Measurements from ENCODE around the gene OCA2.

DNA sequence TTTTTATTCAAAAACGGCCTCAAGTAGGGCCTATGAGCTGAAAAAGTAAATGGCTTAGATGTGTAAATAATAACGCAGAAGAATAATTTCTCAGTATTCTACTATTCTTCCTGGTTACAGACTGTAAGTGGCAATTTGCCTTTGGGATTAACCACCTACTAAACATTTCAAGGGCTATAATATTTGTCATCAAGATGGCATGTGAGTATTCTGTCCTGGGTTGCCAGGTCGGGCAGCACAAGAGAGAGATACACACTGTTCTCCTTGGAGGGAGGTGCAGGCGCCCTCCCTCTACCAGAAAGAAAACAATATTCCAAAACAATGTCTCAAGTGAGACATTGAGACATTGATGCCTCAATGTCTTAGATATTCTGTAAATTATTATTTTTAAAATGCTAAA lies 278.4 kb downstream of the OCA2 start:
- TF ChIP-seq, protein P1, sequence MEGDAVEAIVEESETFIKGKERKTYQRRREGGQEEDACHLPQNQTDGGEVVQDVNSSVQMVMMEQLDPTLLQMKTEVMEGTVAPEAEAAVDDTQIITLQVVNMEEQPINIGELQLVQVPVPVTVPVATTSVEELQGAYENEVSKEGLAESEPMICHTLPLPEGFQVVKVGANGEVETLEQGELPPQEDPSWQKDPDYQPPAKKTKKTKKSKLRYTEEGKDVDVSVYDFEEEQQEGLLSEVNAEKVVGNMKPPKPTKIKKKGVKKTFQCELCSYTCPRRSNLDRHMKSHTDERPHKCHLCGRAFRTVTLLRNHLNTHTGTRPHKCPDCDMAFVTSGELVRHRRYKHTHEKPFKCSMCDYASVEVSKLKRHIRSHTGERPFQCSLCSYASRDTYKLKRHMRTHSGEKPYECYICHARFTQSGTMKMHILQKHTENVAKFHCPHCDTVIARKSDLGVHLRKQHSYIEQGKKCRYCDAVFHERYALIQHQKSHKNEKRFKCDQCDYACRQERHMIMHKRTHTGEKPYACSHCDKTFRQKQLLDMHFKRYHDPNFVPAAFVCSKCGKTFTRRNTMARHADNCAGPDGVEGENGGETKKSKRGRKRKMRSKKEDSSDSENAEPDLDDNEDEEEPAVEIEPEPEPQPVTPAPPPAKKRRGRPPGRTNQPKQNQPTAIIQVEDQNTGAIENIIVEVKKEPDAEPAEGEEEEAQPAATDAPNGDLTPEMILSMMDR (IDR thresholded peaks at IDR 0.05; ENCODE audit: insufficient read depth, low read length, poor library complexity, severe bottlenecking): no peak
- no peak for TF ChIP-seq EZH2phosphoT487 (conservative IDR thresholded peaks at IDR 0.05; ENCODE audit: low read length)
